ENCODE data around the gene AJUBA. TPM values are rescaled to one million over a fixed set of nuclear protein-coding genes. Genes with fewer than 3 reads are reported as not detected.

AJUBA gene
- polyA plus RNA-seq (2011; rRNA removed) (94.7 and 109 TPM in 2 replicates), polyA minus RNA-seq (2011; rRNA and poly(A)+ RNA removed) (104 and 158 TPM in 2 replicates)

DNA sequence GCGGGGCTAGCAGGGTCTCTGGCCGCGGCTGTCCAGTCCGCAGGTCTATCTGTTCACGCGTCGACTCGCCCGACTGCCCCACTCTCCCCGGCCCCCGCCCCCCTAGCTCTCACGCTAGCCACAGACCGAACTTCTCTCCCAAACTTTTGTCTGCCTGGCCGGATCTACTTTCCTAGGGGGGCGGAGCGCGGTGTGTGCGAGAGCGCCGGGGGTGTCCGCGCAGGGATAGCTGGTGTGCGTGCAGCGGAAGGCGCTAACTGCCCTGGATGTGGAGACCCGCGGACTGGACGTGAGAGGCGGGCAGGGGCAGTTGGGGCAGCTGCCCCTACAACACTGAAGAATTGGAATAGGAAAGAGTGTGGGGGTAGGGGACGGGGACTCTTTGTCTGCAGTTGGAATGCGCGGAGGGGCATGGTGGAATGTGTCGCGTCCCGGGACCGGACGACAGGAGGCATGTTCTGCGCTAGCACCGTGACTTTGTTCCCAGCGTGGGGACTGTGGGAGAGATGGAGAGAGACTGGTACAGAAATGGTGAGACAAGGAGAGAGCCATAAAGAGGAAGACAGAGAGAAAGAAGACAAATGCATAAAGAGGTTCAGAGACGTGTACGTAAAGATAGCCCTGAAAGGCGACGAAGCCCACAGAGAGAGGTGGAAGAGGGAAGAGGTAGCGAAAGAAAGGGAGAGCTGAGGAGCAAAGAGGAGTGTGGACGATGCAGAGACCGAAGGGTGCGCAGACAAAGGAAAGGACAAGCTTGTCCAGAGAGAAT, at the start of gene AJUBA:
Gene AJUBA (minus strand): TSS at position 75 of the 769 bp plus-strand sequence. CDS start 285 bp downstream, outside the sequence.
- TF ChIP-seq, protein P1, sequence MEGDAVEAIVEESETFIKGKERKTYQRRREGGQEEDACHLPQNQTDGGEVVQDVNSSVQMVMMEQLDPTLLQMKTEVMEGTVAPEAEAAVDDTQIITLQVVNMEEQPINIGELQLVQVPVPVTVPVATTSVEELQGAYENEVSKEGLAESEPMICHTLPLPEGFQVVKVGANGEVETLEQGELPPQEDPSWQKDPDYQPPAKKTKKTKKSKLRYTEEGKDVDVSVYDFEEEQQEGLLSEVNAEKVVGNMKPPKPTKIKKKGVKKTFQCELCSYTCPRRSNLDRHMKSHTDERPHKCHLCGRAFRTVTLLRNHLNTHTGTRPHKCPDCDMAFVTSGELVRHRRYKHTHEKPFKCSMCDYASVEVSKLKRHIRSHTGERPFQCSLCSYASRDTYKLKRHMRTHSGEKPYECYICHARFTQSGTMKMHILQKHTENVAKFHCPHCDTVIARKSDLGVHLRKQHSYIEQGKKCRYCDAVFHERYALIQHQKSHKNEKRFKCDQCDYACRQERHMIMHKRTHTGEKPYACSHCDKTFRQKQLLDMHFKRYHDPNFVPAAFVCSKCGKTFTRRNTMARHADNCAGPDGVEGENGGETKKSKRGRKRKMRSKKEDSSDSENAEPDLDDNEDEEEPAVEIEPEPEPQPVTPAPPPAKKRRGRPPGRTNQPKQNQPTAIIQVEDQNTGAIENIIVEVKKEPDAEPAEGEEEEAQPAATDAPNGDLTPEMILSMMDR (IDR thresholded peaks at IDR 0.05; ENCODE audit: insufficient read depth, low read depth, low read length): no peak
- Histone ChIP-seq H3K4me3 (ENCODE audit: low read depth, low read length) (peak within 1 kb of the TSS; percentile 90), H3K36me3 (ENCODE audit: control insufficient read depth, insufficient read depth, low read length) (0 out of 2 replicates have a peak, but pooled peaks cover 2% of the 10 kb centered on the region), H3K27me3 (ENCODE audit: control insufficient read depth, insufficient read depth, low read length) (no peaks in the 10 kb centered on the region)
- DNase-seq (ENCODE audit: low read depth): no peak
- POLR2A ChIA-PET: interaction anchor here (0.6 kb wide), 3 partner anchors 72 to 1131 kb away, joined by 3 to 4 read pairs (median 4); no protein-coding TSS in a partner anchor
- CTCF ChIA-PET: interaction anchor here (0.6 to 18.4 kb wide), 25 partner anchors 8 to 160 kb away, joined by 3 to 539 read pairs (median 5); partner anchors contain the start of genes ACIN1, CDH24, HAUS4 and PRMT5

DNA sequence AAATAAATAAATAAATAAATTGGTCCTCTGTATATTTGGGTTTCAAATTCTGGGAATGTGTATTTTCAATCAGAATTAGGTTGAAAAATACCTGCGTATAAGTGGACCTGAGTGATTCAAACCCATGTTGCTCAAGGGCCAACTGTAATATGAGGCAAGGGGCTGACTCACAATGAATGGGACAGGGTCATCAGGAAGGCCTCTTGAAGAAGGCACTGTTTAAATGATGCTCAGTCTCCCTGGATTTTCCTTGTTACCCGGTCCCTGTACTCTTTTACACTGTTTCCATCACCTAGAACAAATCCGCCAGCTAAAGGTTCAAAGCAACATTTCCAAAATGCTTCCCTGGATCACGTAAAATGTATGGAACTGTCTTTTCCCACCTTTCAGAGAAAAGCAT, 48.6 kb upstream of the AJUBA start:
- peaks cover 11% of the 10 kb centered on the region for H3K36me3 ChIP-seq (ENCODE audit: control insufficient read depth, insufficient read depth, low read length)
- DNase-seq (ENCODE audit: low read depth): no peak
- no peaks in the 10 kb centered on the region for H3K27me3 ChIP-seq (ENCODE audit: control insufficient read depth, insufficient read depth, low read length)
- CTCF ChIA-PET: interaction anchor here (0.8 to 2.0 kb wide), 3 partner anchors 25 to 38 kb away, joined by 3 to 5 read pairs (median 3); no protein-coding TSS in a partner anchor
- POLR2A ChIA-PET: no interaction called here
- TF ChIP-seq, protein P1 (IDR thresholded peaks at IDR 0.05; ENCODE audit: insufficient read depth, low read depth, low read length): no peak
- H3K4me3 ChIP-seq (ENCODE audit: low read depth, low read length): no peak overlapping the region

DNA sequence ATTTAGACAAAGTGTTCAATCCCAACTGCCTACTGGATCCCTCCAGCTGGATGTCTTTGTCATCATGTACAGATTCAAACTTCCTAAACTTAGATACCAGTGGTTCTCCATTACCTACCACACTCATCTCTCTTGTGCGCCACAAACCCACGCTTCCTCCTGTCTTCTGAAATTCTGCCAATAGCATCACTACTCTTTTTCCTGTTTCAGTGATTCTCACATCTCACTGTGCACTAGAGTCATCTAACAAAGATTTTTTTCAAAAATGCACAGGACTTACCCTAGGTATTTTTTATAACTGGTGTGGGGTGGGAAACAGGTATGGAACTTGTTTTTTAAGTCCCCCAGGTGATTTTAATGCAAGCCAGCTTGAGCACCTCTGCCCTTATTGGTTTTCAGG, 46.4 kb upstream of the AJUBA start:
- H3K36me3 ChIP-seq (ENCODE audit: control insufficient read depth, insufficient read depth, low read length): peaks cover 13% of the 10 kb centered on the region
- no peaks in the 10 kb centered on the region for H3K27me3 ChIP-seq (ENCODE audit: control insufficient read depth, insufficient read depth, low read length)
- no peak overlapping the region for H3K4me3 ChIP-seq (ENCODE audit: low read depth, low read length)
- TF ChIP-seq, protein P1 (IDR thresholded peaks at IDR 0.05; ENCODE audit: insufficient read depth, low read depth, low read length): no peak
- CTCF ChIA-PET: interaction anchor here (1.2 to 2.3 kb wide), 4 partner anchors 14 to 42 kb away, joined by 4 to 9 read pairs (median 5); partner anchors contain the start of gene CDH24
- no peak for DNase-seq (ENCODE audit: low read depth)
- POLR2A ChIA-PET: no interaction called here

DNA sequence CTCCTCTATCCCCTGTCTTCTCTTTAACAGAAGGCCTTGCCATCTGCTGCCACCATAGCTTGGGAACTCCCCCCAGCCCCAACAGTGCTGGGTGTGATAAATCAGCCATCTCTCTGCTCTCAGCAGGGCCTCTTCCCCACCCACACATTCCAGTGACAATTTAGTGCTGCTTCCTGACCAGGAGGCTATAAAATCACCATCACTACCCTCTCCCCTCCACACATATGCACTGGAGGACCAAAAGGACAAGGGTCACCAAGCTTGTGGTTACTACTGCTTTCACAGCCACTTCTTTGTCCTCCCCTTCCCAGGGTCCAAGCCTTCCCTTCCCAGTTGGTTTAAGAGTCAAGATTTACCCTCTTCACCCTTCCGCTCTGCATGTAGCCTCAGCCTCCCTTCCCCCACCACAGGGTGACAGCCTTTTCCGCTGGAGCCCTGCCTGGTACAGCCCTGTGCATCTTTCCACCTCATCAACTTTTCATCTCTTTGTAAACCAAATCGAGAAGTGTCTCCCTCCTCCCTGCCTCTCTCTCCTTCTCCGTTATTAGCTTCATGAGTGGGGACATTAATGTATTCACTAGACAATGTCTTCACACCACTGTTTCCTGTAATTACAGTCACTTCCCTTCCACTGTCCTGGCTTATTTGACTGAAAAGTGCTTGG, 42.9 kb upstream of the AJUBA start:
- POLR2A ChIA-PET: no interaction called here

More for the DNA sequence above, 42.9 kb upstream of the AJUBA start:
- CTCF ChIA-PET: interaction anchor here (1.1 to 4.3 kb wide), 5 partner anchors 10 to 46 kb away, joined by 4 to 19 read pairs (median 6); partner anchors contain the start of gene CDH24
- H3K36me3 ChIP-seq (ENCODE audit: control insufficient read depth, insufficient read depth, low read length): peaks cover 5% of the 10 kb centered on the region
- TF ChIP-seq, protein P1 (IDR thresholded peaks at IDR 0.05; ENCODE audit: insufficient read depth, low read depth, low read length): no peak
- H3K4me3 ChIP-seq (ENCODE audit: low read depth, low read length): no peak overlapping the region
- no peak for DNase-seq (ENCODE audit: low read depth)
- H3K27me3 ChIP-seq (ENCODE audit: control insufficient read depth, insufficient read depth, low read length): no peaks in the 10 kb centered on the region

All from BJ (cell line).